ENCODE data around the gene C16orf74.

The C16orf74 gene

GRCh38 chr16:85657996-85658395, 92.9 kb downstream of the C16orf74 start:
- DNase-seq (ENCODE audit: low read depth, low spot score): no peak

Measured in astrocyte of the hippocampus (primary cell).